ENCODE results near the gene RASGRF1.

DNA sequence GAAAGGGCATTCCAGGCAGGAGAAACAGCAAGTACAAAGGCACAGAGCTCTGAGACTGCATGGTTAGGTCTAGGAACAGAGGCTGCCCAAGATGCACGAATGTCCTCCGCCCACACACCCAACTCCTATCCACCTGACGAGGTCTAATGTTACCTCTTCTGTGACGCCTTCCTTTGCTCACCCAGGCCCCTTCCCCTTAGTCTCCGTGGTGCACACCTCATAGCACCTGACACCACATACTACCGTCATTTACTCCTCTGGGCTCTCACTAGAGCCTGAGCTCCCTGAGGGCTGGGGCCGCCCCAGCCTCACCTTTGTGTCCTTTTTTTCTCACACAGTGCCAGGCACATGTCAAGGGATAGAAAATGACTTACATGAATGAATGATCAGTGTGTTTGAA, 31.0 kb upstream of the RASGRF1 start:
- TF ChIP-seq, protein P1, sequence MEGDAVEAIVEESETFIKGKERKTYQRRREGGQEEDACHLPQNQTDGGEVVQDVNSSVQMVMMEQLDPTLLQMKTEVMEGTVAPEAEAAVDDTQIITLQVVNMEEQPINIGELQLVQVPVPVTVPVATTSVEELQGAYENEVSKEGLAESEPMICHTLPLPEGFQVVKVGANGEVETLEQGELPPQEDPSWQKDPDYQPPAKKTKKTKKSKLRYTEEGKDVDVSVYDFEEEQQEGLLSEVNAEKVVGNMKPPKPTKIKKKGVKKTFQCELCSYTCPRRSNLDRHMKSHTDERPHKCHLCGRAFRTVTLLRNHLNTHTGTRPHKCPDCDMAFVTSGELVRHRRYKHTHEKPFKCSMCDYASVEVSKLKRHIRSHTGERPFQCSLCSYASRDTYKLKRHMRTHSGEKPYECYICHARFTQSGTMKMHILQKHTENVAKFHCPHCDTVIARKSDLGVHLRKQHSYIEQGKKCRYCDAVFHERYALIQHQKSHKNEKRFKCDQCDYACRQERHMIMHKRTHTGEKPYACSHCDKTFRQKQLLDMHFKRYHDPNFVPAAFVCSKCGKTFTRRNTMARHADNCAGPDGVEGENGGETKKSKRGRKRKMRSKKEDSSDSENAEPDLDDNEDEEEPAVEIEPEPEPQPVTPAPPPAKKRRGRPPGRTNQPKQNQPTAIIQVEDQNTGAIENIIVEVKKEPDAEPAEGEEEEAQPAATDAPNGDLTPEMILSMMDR (IDR thresholded peaks at IDR 0.05 in 8 of 11, conservative IDR thresholded peaks at IDR 0.05 in 3 of 11) = no peak
- no peak for TF ChIP-seq POLR2A (IDR thresholded peaks at IDR 0.05)

All from spleen (tissue), 7 donors.